Stimulated activated CD8-positive, alpha-beta memory T cell treated with anti-CD3 and anti-CD28 coated beads, Interleukin-15, amount 100 ng/mL, for 1 hour (primary cell): ENCODE data around the gene EEF2KMT.
"Not testable (repeated sequence)": the region's sequence is repeated elsewhere in the genome, so short reads cannot be mapped to it uniquely, and the experiment has no call there.

Experiments used
- DNase-seq: peaks from one replicate; pipeline ENCODE4 v3.0.0-alpha.2; 2020; ENCODE audit warnings: low read depth

The EEF2KMT gene

GRCh38 chr16:5095145-5095830 lies 2.3 kb downstream of the EEF2KMT start:
- not testable (repeated sequence) for DNase-seq

- not testable (repeated sequence) for DNase-seq
Measured at GRCh38 chr16:5093746-5094145, 3.8 kb downstream of the EEF2KMT start.

- not testable (repeated sequence) for DNase-seq
Measured at GRCh38 chr16:5093081-5093480, 4.5 kb downstream of the EEF2KMT start.

- not testable (repeated sequence) for DNase-seq
Measured at GRCh38 chr16:5090592-5090991, 7.0 kb downstream of the EEF2KMT start.

- DNase-seq, result not testable (repeated sequence)
Measured at GRCh38 chr16:5089911-5090555, 7.6 kb downstream of the EEF2KMT start.

GRCh38 chr16:5088936-5089335 lies 8.7 kb downstream of the EEF2KMT start:
- not testable (repeated sequence) for DNase-seq

GRCh38 chr16:5088086-5088790 lies 9.4 kb downstream of the EEF2KMT start:
- DNase-seq, result not testable (repeated sequence)

- DNase-seq, result not testable (repeated sequence)
Measured at GRCh38 chr16:5085716-5086115, 11.9 kb downstream of the EEF2KMT start.

GRCh38 chr16:5084802-5085201 lies 12.8 kb downstream of the EEF2KMT start:
- DNase-seq, result peak; percentile 23

- DNase-seq, result not testable (repeated sequence)
Measured at GRCh38 chr16:5084099-5084731, 13.4 kb downstream of the EEF2KMT start.

GRCh38 chr16:5083646-5084045 lies 13.9 kb downstream of the EEF2KMT start:
- not testable (repeated sequence) for DNase-seq

GRCh38 chr16:5080996-5081395 lies 16.6 kb downstream of the EEF2KMT start:
- not testable (repeated sequence) for DNase-seq

- DNase-seq, result not testable (repeated sequence)
Measured at GRCh38 chr16:5080461-5080860, 17.1 kb downstream of the EEF2KMT start.

- DNase-seq, result no peak
Measured at GRCh38 chr16:5078626-5079025, 19.0 kb downstream of the EEF2KMT start.

- DNase-seq, result no peak
Measured at GRCh38 chr16:5077304-5077703, 20.3 kb downstream of the EEF2KMT start.

- no peak for DNase-seq
Measured at GRCh38 chr16:5075637-5076036, 22.0 kb downstream of the EEF2KMT start.

GRCh38 chr16:5073771-5074170 lies 23.8 kb downstream of the EEF2KMT start:
- not testable (repeated sequence) for DNase-seq

- no peak for DNase-seq
Measured at GRCh38 chr16:5073279-5073629, 24.3 kb downstream of the EEF2KMT start.

- no peak for DNase-seq
Measured at GRCh38 chr16:5072334-5073278, 25.0 kb downstream of the EEF2KMT start.

GRCh38 chr16:5071681-5072333 lies 25.8 kb downstream of the EEF2KMT start, which contains the start of gene ALG1:
Gene ALG1 (plus strand): TSS chr16:5071843. CDS start chr16:5071850, 7 bp downstream.
- DNase-seq, result peak; percentile 77

GRCh38 chr16:5071341-5071680 lies 26.3 kb downstream of the EEF2KMT start:
- DNase-seq, result no peak
